ENCODE results near the gene CMPK1. TPM values are rescaled to one million over a fixed set of nuclear protein-coding genes. Genes with fewer than 3 reads are reported as not detected.

CMPK1 gene
- total RNA-seq, 1 experiment from 2014 or later: 28.7 TPM

GRCh38 chr1:47334765-47335435, 1.3 kb downstream of the CMPK1 start:
- peaks cover 6 to 9% of the 10 kb centered on the region in 2 experiments for H3K4me1 Mint-ChIP-seq
- H2BK120ac ChIP-seq (ENCODE audit: low read depth, low read length, poor library complexity, severe bottlenecking): no peak overlapping the region

More at GRCh38 chr1:47334765-47335435, 1.3 kb downstream of the CMPK1 start:
- Histone ChIP-seq H4K5ac (ENCODE audit: insufficient read length, low read depth, low read length) (no peak overlapping the region), H4K20me1 (ENCODE audit: control insufficient read depth, insufficient read depth, insufficient read length) (no peaks in the 10 kb centered on the region), H3K9me3 (ENCODE audit: control insufficient read depth, low read depth, low read length) (no peaks in the 10 kb centered on the region), H3K4ac (ENCODE audit: low read depth, low read length) (no peak overlapping the region), H3K79me2 (ENCODE audit: insufficient read depth, low read length) (peaks cover 2% of the 10 kb centered on the region; the same call in 1 of the 2 replicates), H3K27me3 (ENCODE audit: insufficient read depth, low read length) (no peaks in the 10 kb centered on the region), H2AK5ac (ENCODE audit: insufficient read length, low read length) (no peak overlapping the region), H3K23ac (ENCODE audit: insufficient read length, low read depth, low read length) (no peak overlapping the region), H3K4me1 (ENCODE audit: insufficient read depth, low read length) (peaks cover 2% of the 10 kb centered on the region; the same call in 1 of the 2 replicates), H3K27ac (ENCODE audit: insufficient read length, low read depth, low read length) (no peak overlapping the region), H3K79me1 (ENCODE audit: insufficient read depth, low read depth, low read length, poor library complexity, severe bottlenecking) (no peaks in the 10 kb centered on the region), H3T11ph (ENCODE audit: low read length) (no peak overlapping the region), H3K56ac (ENCODE audit: insufficient read length, low read depth, low read length) (no peak overlapping the region), H3K18ac (ENCODE audit: insufficient read length, low read depth, low read length) (no peak overlapping the region), H3K14ac (ENCODE audit: insufficient read depth, low read length) (no peak overlapping the region), H2AFZ (ENCODE audit: low read length) (no peak overlapping the region), H3K4me2 (ENCODE audit: insufficient read depth, insufficient read length, low read length) (peak overlapping the region; percentile 81), H4K8ac (replicated peaks; ENCODE audit: insufficient read length, low read depth, low read length) (no peak overlapping the region), H2BK20ac (ENCODE audit: low read depth, low read length, poor library complexity, severe bottlenecking) (no peak overlapping the region), H2BK15ac (ENCODE audit: low read depth, low read length) (no peak overlapping the region), H3K9ac (ENCODE audit: extremely low read depth, insufficient read length, low read length) (peak overlapping the region; percentile 69), H4K91ac (ENCODE audit: insufficient read length, low read depth, low read length) (no peak overlapping the region), H2BK5ac (ENCODE audit: insufficient read length, low read length) (no peak overlapping the region), H2BK12ac (ENCODE audit: insufficient read length, low read depth, low read length) (no peak overlapping the region), H3K23me2 (ENCODE audit: insufficient read length, low read depth, low read length, poor library complexity, severe bottlenecking) (peaks cover 7% of the 10 kb centered on the region)
- no peaks in the 10 kb centered on the region; a peak in 1 of 5 replicates for H3K9me3 Mint-ChIP-seq
- H3K27ac Mint-ChIP-seq: peak overlapping the region; percentile 95 to 99 (median 95)
- H3K27me3 Mint-ChIP-seq (ENCODE audit: low read depth): no peaks in the 10 kb centered on the region
- TF ChIP-seq CTCF (conservative IDR thresholded peaks at IDR 0.05): no peak
- DNase-seq: no peak
- H3K4me3 Mint-ChIP-seq: peak overlapping the region; percentile 95 to 96; a peak in 4 of 5 replicates
- no peaks in the 10 kb centered on the region; a peak in 1 of 7 replicates for H3K36me3 Mint-ChIP-seq (ENCODE audit: insufficient read depth in 1 of 3, low read depth in 3 of 3)
- WGBS (ENCODE audit: extremely low coverage, insufficient read length, low lambda C conversion rate): no CpG with 5 or more reads among the region's 9 CpGs

All from H9 (cell line).